NCI-H2107 treated with DMSO at 0.1 percent for 48 hours (cell line): ENCODE data around the gene NME7.
"Not testable (repeated sequence)": the region's sequence is repeated elsewhere in the genome, so short reads cannot be mapped to it uniquely, and the experiment has no call there.

Experiments
- DNase-seq: peaks from one replicate; lab custom pipeline; 2025; ENCODE audit not compliant: unreplicated experiment; lab: John Stamatoyannopoulos, UW

The NME7 gene

DNA sequence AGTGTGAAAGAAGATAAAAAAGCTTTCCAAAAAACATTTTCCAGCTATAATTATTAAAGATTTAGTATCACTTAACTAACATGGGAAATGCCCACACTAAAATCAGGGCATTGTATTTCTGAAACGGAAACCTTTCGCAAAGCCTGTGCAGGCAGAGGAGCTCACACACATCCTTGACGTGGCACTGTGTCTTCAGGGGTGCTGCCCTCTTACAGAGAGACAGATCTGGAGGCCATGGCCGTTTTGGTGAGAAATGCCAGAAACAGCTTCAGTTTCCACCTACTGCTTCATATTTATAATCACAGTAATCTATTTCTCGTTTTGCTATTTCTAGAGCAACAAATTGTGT lies 234.4 kb downstream of the NME7 start:
- no peak for DNase-seq

DNA sequence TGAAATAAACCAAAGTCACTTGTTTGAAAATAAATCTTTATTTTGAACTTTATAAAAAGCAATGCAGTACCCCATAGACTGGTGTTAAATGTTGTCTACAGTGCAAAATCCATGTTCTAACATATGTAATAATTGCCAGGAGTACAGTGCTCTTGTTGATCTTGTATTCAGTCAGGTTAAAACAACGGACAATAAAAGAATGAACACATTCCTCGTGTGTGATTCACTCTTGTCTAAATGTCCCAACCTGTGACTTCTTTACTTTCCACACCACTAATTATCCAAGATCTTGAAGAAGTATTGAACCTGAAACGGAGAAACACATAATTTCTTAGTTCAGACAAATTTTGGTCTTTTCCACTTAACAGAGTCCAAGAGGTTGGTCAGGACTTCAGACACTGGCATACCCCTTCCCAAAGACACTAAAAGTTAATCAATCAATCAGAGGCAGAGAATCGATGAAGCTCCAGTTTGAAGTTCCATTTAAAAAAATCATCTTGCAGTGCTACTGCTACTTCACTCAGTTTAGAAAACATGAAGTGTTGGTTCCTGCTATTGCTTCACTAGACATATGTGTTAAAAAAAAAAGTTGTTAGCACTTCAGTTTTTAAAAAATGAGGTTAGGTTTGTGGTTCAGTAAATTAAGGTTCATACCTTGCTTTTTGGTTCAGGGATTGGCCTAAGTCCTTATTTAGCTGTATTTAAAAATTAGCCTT lies 234.9 kb downstream of the NME7 start:
- DNase-seq: no peak

DNA sequence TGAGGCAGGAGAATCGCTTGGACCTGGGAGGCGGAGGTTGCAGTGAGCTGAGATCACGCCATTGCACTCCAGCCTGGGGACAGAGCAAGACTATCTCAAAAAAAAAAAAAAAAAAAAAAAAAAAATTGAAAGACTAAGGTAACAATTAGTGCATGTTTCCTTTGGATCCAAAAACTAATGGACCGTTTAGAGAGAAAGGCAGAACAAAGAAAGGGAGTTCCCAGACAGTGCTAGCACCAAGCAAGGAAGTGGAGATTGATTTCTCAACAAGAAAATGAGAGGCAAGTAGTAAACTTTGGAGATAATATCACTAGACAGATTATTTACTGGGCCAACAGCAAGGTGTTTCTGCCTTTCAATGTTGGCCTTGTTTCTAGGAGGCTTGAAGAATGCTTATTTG lies 236.9 kb downstream of the NME7 start:
- DNase-seq: no peak

DNA sequence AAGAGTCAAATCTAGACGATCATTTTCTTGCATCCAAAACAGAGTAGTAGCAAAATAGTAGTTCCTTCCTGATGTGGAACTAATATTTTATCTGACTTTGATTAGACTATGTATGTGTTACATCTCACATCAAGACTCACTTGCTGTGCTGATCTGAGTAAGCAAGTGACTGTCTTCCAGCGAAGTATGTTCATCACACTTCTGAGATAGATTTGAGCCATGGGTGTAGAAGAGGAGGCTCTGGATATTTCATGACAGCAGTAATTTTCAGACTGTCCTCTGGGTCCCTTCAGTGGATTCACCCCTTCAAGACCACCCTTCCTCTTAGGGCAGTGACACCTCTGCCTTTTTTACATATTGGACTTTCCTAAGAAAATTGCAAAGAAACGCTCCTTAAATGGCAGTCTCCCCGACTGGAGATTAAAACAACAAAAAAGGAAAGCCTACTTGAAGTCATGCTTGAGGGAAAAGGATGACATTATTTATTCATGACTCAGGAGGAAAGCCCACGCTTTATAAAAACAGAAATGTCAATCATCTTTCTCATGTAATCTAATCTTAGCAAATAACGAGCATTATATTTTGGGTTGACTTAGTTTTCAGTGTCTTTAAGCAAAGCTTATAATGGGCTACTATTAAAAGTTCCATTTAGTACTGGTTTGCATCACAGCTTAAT lies 238.3 kb downstream of the NME7 start:
- no peak for DNase-seq

DNA sequence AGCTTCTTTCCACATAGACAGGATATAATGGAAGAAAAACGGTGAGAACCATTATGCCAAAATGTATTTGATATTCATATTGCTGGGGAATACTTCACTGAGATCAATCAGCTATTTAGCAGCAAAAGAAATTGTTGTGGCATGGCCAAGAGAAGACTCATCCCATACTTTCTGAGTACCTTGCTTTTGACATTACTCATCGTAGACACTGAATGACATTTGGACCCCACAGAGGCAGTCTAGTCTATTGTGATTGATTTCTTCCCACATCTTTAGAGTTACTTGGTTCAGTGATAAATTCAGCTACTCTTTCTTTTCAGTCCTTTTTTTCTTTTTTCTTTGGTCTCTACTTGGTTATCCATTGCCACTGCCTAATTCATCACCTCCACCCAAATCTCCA lies 239.0 kb downstream of the NME7 start:
- no peak for DNase-seq

DNA sequence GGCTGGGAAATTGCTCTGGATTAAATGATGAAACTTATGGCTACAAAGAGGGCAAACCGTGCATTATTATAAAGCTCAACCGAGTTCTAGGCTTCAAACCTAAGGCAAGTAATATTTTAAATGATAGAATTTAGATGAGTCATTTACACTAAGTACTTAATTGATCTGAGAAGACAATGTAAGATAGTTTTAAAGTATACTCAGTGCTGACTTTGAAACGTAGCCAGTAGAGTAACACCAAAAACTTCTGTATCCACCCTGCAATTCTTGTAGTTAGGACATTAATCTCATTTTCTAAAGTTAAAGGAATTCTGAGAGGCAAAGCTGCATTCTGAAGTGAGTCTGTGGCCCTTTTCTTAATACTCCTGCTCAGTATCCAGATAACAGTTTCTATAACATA lies 240.3 kb downstream of the NME7 start:
- no peak for DNase-seq

DNA sequence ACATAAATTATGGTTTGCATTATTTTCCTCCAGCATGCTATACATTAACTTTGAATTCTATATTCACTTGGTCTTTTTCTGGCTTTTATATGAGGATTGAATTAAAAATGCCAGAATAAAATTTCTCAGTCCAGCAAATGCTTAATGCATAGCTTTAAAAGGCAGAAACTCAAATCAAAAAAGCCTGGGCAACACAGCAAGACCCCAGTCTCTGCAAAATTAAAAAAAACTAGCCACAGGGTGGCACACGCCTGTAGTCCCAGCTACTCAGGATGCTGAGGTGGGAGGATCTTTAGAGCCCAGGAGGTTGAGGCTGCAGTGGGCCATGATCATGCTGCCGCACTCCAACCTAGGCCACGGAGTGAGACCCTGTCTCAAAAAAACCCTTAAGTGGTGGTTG lies 241.3 kb downstream of the NME7 start:
- DNase-seq: no peak

DNA sequence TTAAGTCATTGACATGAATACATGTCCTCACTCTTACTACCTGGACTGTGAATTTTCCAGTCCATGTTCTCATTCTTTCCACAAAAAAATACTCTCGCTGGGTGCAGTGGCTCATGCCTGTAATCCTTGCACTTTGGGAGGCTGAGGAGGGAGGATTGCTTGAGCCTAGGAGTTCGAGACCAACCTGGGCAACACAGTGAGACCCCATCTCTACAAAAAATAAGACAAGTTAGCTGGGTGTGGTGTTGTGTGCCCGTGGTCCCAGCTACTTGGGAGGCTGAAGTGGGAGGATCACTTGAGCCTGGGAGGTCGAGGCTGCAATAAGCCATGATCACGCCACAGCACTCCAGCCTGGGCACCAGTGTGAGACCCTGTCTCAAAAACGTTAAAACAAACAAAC lies 242.0 kb downstream of the NME7 start:
- DNase-seq: not testable (repeated sequence)

DNA sequence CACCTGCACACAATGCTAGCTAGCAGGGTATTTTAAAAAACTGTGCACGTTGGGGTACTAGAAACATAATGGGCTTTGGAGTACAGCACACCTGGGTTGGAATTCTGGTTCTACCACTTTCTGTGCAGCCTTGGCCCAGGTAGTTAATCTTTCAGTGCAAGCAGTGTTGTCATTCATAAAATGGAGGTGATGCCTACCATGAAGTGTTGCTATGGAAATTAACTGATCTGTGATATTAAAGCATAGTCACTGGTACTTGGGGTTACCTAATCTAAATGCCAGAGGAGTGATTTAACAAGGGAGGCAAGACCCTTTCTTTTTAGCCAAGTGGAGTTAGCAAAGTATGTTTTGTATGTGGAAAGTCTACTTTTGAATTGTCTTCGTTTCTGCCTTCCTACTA lies 243.1 kb downstream of the NME7 start:
- no peak for DNase-seq

DNA sequence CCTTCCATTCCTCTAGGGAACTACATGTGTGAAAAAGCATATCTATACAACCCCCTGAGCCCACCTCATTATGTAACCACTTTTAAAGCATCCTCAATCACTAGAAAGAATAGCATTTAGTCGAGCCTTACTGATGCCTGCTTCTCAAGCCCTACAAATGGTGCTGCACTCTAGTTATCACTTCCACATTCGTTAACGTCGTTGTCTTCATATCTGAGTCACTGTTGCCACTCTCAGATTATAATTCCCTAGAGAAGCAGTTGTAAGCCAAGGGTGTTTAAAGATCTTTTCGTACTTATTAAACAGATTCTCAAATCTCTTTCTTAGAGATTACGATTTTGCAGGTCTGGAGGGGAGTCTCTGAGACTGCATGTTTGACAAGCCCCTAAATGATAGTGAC lies 244.6 kb downstream of the NME7 start:
- no peak for DNase-seq

DNA sequence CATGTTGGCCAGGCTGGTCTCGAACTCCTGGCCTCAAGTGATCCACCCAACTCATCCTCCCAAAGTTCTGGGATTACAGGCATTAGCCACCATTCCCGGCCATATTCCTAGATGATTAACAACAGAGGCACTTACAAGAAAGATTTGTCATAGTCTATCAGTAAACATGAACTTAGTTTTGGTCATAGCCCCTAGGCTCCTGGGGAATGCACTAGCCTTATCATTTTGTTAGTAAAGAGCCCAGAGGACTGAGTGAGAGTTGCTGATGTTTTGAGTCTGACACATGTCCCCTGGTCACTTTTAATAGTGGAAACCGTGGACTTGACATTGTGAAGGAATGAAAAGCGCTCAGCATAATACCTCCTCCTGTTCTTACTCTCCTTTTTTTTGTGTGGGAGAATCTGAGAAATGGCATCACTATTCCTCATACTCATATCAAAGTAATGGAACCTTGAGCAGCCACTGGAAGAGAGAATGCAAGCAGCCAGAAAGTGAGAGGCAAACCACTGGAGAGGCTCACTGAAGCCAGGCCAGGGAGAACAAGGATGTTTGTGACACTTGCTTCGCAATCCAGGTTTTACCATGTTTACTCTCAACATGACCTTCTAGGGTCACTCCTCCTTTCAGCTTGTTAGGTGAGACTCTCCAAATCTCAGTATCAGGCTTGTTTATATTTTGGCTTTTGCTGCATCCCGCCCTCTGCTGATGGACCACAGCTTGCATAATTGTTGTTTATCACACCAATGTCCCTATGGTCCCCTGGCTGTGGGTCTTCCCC lies 246.3 kb downstream of the NME7 start:
- no peak for DNase-seq

DNA sequence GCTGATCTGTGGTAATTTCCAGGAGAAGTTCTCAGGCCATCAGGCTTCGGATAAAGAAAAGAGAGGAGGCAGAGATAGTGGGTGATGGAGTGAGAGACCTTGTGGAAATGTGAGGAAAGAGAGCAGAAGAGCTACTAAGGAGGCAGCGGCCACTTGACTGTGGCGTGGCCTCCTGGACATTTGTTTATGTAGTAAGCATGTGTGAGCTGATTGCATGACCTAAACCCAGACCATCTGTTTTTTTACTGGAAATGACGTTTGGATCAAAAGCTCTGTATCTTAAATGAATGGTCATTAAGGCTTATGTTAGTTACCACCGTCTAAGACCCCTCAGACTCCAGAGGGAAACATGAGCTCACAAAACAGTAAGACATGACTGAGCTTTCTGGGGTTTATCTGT lies 247.5 kb downstream of the NME7 start:
- DNase-seq: no peak

DNA sequence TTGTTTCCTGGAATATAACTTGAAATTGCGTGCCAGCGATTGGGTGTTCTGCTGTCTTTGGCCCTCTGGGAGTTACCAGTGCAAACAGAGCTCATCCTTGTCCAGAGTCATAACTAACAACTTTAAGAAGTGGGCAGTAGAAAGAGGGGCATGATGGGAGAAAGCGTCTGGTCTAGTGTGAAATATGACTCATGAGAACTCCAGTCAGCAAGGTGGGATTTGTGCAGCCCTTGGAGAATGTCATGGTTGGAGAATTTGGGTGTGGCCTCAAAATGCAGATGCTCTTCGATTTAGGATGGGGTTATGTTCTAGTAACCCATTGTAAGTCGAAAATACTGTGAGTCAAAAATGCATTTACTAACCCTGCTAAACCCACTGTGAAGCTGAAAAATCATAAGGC lies 248.2 kb downstream of the NME7 start:
- DNase-seq: no peak

DNA sequence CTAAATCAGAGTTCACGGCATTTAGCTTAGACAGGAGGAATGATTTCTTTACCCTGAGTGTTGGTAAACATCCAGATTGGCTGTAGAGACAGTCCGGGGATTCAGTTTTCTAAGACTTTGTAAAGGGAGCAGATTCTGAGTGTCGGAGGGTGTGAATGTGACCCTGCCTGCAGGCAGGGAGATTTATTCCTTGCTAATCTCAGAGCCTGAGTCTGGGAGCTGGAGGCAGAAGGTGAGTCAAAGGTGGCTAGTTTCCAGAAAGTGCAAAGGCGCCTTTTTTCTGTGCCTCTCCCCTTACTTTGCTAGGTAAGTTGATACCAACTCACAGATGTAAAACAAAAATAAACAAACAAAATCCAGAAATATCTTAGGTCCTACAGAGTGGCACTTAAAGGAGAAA lies 249.4 kb downstream of the NME7 start:
- no peak for DNase-seq

DNA sequence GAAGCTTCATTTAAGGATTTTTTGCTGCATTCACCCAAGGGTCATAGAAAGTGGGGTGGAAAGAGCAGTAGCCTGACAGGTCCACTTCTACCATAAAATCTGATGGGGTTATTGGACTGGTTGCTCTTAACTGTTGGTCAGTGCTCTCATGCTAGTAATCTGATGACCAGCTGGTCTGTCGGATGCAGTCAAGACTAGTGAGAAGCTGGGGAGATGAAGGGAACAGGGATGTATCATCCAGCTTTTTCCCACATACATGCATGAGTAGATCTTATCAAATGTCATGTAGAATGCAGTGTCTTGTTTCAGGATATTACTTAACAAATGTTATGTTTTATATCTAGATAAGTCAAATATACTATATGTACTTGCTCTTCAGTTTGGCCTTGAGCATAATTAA lies 250.0 kb downstream of the NME7 start:
- DNase-seq: no peak

DNA sequence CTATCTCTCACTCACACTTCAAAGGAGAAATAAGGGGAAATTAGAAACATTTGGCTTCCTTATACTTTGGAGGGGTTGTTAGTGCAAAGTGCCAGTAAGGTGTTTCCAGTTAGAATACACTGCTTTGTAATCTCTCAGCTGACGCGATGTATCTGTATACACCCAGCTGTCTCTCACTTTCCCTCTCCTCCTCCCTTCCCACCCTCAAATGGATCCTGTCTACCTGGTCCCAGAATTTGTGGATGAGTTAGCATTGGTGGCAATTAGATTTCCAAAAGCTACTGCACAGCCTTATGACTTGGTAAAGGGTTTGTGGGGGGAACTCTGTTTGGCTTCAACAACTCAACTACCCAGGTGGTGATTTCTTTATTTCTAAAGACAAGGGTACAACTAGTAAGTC lies 250.6 kb downstream of the NME7 start:
- DNase-seq: no peak

DNA sequence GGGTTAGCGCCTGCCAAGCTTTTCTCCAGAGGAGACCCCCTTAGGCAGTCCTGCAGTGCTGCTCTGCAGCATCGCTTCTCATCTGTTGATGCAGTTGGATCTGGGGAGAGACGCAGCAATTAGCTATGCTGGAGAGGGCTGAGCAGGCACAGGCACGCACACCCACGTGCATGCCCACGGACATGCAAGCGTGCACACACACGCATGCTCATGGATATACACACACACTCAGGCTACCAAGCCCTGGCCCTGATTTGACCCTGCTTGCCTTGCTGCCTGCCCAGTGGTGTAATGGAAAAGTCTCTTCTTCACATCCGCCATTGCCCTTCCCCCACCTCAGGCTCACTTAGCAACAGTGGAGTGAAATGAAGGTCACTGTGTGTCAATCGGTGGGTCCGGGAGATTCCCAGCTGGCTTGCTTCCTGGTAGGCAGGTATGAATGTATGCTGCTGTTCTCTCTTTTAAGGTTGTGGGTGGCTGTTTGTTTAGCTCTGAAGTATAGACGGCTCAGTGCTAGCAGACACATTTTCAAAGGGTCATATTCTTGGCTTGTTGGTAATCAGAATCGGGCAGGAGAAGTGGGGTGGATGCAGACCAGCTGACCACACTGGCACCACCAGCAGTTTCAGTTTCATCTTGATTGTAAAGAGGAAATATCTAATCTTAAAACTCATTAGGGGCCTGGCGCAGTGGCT lies 251.6 kb downstream of the NME7 start:
- no peak for DNase-seq

DNA sequence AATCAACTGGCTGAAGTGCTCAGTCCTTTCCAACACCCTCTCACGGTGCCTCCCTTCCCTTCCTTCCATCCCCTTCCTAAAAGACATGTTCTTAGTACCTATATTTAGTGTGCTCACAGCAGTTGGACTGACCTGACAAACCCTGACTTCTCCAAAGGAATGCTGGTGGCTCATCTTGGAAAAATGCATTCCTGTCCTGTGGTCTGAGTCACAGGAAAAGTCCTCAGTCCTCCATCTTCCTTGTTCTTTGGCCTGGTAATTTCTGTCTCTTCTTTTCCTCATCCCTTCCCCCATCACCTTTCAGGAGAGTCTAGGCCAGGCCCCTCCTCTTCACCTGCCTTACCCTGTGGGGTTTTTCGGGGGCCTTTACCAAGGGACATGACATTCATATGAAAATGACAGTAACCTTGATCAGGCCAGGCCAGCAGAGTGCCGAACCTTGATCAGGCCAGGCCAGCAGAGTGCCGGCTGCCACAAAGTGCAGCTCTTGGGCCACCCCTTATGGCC lies 253.9 kb downstream of the NME7 start:
- DNase-seq: no peak

DNA sequence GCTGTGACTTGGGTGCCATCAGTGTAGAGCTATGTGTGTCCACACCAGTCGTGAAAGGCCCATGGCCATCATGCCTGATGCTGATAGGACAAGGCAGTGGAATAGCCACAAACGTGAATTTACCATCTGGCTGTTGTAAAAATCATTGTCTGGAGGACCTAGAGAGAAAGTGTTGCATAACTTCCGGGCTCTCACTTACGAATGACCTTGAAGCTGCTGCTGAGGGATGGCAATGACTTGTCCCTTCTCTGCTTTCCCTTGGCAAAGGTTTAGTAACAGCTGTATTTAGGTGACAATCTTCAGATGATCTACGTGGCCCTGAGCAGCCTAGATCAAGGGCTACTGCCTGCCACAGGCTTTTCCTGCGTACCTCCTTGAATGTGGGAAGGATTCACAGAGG lies 255.4 kb downstream of the NME7 start:
- no peak for DNase-seq

DNA sequence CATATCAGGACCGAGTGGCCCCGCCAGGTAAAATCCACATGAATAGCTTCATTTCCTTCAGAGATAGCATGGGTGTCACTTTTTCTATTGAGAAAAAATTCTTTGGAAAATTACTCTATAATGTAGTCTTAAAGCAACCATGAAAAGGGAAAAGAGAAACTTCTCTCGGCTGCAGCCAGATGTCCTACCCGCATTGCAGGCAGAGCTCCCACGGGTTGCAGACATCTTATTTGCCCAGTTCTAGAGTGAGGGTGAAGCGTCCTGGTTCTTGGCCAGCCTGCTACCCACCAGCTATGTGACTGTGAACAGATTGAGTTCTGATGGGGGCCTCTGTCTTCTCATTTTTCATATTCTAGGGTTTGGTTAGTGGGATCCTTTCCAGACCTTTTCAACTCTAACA lies 256.1 kb downstream of the NME7 start:
- DNase-seq: no peak

DNA sequence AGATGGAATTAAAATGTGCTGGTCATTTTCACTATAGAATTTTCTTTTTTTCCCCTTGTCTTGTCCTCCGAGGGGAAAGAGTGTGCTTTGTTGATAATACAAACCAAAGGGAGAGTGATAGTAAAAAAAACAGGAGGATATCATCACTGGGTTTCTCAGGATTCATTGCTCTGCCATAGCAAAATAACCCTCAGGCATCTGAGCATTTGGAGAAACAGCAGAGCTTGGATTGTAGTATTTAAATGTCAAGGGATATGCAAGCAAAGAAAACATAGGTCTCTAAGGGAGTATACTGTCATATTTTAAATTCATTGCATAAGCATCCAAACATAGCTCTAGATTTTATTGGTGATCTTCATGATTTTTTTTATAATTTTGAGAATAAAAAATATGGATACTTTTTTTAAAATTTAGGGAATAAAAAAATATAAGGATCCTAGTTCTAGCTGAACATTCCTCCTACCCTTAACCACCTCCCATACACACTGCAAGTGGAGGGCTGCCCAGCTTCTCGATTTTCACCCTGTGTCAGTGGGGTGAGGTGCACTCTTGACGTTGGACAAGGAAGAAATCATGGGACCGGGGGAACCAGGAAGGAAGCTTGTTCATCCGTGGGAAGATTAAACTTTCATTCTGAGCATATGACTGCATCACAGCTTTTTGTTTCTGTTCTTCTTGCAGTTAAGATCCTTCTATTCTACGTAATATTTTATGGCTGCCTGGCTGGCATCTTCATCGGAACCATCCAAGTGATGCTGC lies 256.7 kb downstream of the NME7 start:
- DNase-seq: no peak
